ENCODE results near the gene LCE3A. TPM values are rescaled to one million over a fixed set of nuclear protein-coding genes. Genes with fewer than 3 reads are reported as not detected.
A peak's percentile ranks its signal among the peaks of the same experiment; 100 is the strongest.

Gene LCE3A
- total RNA-seq, 4 donors from 2014 or later: not detected

DNA sequence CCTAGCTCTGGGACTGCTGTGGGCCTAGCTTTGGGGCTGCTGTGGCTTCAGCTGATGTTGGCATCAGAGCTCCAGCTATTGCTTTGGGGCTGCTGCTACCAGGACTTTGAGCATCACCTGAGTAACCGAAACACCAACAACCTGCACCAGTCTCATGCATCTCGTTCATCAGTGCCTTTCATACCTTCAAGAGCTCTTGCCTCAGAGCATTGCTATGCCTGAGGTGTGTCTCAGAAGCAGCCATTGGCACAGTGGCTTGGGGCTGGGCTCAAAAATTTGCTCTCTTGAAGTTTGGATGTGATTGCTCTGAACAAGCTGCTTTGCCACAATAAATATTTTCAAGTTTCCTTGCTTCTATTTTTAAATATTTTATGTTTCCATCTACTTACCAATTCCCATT, 33.6 kb upstream of the LCE3A start:
- no peak for TF ChIP-seq POLR2A (IDR thresholded peaks at IDR 0.05)
- no peak for DNase-seq
- H3K9me3 ChIP-seq: no peaks in the 10 kb centered on the region
- H3K27me3 ChIP-seq: no peaks in the 10 kb centered on the region
- no peak overlapping the region for H3K4me3 ChIP-seq
- no peaks in the 10 kb centered on the region for H3K4me1 ChIP-seq
- no peak overlapping the region for H3K27ac ChIP-seq
- no peaks in the 10 kb centered on the region for H3K36me3 ChIP-seq

DNA sequence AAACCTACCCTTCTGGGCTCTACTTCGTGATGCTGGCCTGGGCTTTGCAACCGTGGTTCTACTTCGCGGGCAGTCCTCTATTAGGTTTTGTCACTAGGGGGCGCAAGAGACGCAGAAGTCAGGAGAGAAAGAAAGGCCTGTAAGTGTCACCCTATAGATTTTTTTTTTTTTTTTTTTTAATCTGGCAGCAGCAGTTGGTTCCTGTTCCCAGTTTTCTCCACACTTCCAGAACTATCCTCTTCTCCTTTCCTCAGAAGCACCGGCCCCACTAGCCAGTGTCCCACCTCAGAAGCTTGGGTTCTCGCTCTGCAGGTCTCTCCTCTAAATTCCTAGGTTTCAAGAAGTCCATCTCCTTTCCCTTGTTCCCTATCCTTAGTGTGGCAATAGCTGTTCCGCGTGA, 31.2 kb upstream of the LCE3A start:
- H3K4me3 ChIP-seq: no peak overlapping the region
- H3K27ac ChIP-seq: no peak overlapping the region
- peak in 1 of 3 donors; percentile 74 for DNase-seq
- no peaks in the 10 kb centered on the region for H3K36me3 ChIP-seq
- no peak for TF ChIP-seq POLR2A (IDR thresholded peaks at IDR 0.05)
- TF ChIP-seq, protein P1, sequence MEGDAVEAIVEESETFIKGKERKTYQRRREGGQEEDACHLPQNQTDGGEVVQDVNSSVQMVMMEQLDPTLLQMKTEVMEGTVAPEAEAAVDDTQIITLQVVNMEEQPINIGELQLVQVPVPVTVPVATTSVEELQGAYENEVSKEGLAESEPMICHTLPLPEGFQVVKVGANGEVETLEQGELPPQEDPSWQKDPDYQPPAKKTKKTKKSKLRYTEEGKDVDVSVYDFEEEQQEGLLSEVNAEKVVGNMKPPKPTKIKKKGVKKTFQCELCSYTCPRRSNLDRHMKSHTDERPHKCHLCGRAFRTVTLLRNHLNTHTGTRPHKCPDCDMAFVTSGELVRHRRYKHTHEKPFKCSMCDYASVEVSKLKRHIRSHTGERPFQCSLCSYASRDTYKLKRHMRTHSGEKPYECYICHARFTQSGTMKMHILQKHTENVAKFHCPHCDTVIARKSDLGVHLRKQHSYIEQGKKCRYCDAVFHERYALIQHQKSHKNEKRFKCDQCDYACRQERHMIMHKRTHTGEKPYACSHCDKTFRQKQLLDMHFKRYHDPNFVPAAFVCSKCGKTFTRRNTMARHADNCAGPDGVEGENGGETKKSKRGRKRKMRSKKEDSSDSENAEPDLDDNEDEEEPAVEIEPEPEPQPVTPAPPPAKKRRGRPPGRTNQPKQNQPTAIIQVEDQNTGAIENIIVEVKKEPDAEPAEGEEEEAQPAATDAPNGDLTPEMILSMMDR (IDR thresholded peaks at IDR 0.05): peak; percentile 12 to 44 (median 32)
- H3K27me3 ChIP-seq: no peaks in the 10 kb centered on the region
- H3K4me1 ChIP-seq: no peaks in the 10 kb centered on the region
- no peaks in the 10 kb centered on the region for H3K9me3 ChIP-seq

DNA sequence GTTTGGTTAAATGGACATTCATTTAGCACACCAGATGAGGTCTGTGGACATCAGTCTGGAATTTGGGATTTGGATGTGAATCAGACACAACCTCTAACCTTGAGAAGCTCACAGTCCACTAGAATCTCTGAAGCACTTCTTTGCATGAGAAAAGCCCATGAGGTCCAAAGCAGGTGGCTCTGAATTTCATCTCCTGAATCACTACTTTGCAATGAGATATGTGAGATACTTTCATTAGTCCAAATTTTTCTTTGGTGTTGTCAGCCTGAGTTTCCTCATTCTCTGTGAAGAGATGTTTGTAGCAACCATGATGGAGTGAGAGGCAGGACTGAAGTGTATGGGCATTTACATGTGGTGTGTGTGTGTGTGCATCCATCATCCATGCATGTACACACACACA, 23.8 kb upstream of the LCE3A start:
- TF ChIP-seq, protein P1 (IDR thresholded peaks at IDR 0.05): no peak
- Histone ChIP-seq H3K27ac (no peak overlapping the region), H3K27me3 (no peaks in the 10 kb centered on the region), H3K9me3 (no peaks in the 10 kb centered on the region), H3K4me1 (no peaks in the 10 kb centered on the region), H3K36me3 (no peaks in the 10 kb centered on the region), H3K4me3 (no peak overlapping the region)
- no peak for DNase-seq

DNA sequence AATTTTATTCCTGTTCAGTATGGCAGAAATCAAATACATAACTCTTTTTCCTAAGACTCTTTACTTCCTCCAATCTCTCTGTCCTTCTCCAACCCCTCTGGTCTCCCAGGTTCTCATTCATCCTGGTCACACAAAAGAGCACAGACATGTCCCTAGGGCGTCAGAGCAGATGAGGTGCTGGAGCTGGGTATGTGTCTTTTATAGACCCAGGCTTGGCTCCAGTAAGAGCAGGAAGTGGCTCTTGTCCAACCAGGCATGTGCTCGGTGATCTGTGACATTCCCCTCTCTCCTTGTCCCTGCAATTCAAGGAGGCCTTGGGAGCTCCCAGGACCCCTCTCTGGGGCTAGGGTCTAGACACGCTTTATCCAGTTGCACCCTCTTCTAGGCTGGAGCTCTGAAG, 22.2 kb upstream of the LCE3A start:
- TF ChIP-seq, protein P1 (IDR thresholded peaks at IDR 0.05): no peak
- no peak for TF ChIP-seq POLR2A (IDR thresholded peaks at IDR 0.05)
- Histone ChIP-seq H3K36me3 (no peaks in the 10 kb centered on the region), H3K27ac (no peak overlapping the region), H3K4me3 (no peak overlapping the region), H3K27me3 (no peaks in the 10 kb centered on the region), H3K9me3 (no peaks in the 10 kb centered on the region), H3K4me1 (no peaks in the 10 kb centered on the region)
- no peak for DNase-seq

DNA sequence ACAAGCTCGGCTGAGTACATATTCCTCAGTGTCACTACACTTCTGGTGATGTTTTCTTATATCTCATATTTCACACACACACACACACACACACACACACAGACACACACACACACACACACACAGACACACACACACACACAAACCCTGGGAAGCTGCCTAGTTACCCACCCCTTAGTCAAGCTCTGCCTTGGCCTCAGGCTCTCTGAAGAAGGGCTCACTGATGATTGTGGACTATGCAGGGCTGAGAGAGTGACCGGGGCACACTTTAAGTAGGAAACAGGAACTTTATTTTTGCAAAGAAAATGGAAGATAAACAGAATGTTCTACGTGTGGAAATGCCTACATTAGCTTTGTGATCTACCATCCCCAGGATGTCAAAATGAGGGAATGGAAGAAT, 21.0 kb upstream of the LCE3A start:
- Histone ChIP-seq H3K27me3 (no peaks in the 10 kb centered on the region), H3K36me3 (no peaks in the 10 kb centered on the region), H3K9me3 (no peaks in the 10 kb centered on the region), H3K4me3 (no peak overlapping the region), H3K4me1 (no peaks in the 10 kb centered on the region), H3K27ac (no peak overlapping the region)
- DNase-seq: no peak
- no peak for TF ChIP-seq POLR2A (IDR thresholded peaks at IDR 0.05)
- TF ChIP-seq, protein P1 (IDR thresholded peaks at IDR 0.05): no peak

DNA sequence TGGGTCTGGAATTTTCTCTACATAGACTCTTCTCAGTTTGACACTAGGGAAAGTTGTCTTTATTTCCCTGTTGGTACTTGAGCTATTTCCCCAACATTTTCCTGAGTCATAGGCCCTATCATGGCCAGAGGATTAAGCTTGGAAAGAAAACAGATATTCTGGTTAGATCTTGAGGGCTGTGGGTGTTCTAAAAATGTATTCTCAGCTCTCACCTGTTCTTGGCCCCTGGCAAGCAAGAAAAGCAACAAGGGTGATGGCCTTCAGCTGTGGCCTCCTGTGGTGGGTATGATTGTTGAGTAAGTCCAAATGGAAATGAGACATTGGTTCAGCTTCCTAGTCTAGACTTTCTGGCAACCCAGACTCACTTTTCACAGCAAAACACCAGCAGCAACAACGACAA, 17.4 kb upstream of the LCE3A start:
- no peak for TF ChIP-seq POLR2A (IDR thresholded peaks at IDR 0.05)
- TF ChIP-seq, protein P1 (IDR thresholded peaks at IDR 0.05): no peak
- no peaks in the 10 kb centered on the region for H3K4me1 ChIP-seq
- no peak overlapping the region for H3K4me3 ChIP-seq
- DNase-seq: no peak
- H3K27me3 ChIP-seq: no peaks in the 10 kb centered on the region
- H3K36me3 ChIP-seq: no peaks in the 10 kb centered on the region
- H3K27ac ChIP-seq: no peak overlapping the region
- no peaks in the 10 kb centered on the region for H3K9me3 ChIP-seq
